HTERT RPE-1 (cell line): Measurements from ENCODE around the gene ADRA1B.

Experiments
- in situ Hi-C: fragments of 300-500 bp; cut with MboI; formaldehyde crosslinking; loops from 4 replicates; pipeline ENCODE4 v1.14.3; 2020; ENCODE audit warnings: low sequenced_read_pairs

ADRA1B gene

GRCh38 chr5:159901308-159901707 lies 15.0 kb upstream of the ADRA1B start:
- in situ Hi-C loops: no loop called here

GRCh38 chr5:159901772-159902171 lies 14.5 kb upstream of the ADRA1B start:
- in situ Hi-C loops: no loop called here

- in situ Hi-C loops: no loop called here
Observed at GRCh38 chr5:159902444-159903121, 13.7 kb upstream of the ADRA1B start.

- in situ Hi-C loops: no loop called here
Observed at GRCh38 chr5:159903131-159903530, 13.2 kb upstream of the ADRA1B start.

- in situ Hi-C loops: no loop called here
Observed at GRCh38 chr5:159904874-159905273, 11.4 kb upstream of the ADRA1B start.

- in situ Hi-C loops: no loop called here
Observed at GRCh38 chr5:159905496-159905895, 10.8 kb upstream of the ADRA1B start.

- in situ Hi-C loops: no loop called here
Observed at GRCh38 chr5:159906463-159906862, 9.8 kb upstream of the ADRA1B start.

- in situ Hi-C loops: no loop called here
Observed at GRCh38 chr5:159906943-159907342, 9.3 kb upstream of the ADRA1B start.

- in situ Hi-C loops: no loop called here
Observed at GRCh38 chr5:159907689-159908590, 8.3 kb upstream of the ADRA1B start.

GRCh38 chr5:159908591-159908940 lies 7.7 kb upstream of the ADRA1B start:
- in situ Hi-C loops: no loop called here

- in situ Hi-C loops: no loop called here
Observed at GRCh38 chr5:159909126-159909525, 7.2 kb upstream of the ADRA1B start.

GRCh38 chr5:159910207-159910842 lies 6.0 kb upstream of the ADRA1B start:
- in situ Hi-C loops: no loop called here

GRCh38 chr5:159910843-159911229 lies 5.4 kb upstream of the ADRA1B start:
- in situ Hi-C loops: no loop called here

- in situ Hi-C loops: no loop called here
Observed at GRCh38 chr5:159911349-159911748, 4.9 kb upstream of the ADRA1B start.

- in situ Hi-C loops: no loop called here
Observed at GRCh38 chr5:159912033-159912800, 4.1 kb upstream of the ADRA1B start.

GRCh38 chr5:159913048-159913447 lies 3.2 kb upstream of the ADRA1B start:
- in situ Hi-C loops: no loop called here

- in situ Hi-C loops: no loop called here
Observed at GRCh38 chr5:159913501-159913900, 2.8 kb upstream of the ADRA1B start.

GRCh38 chr5:159916841-159917761 lies 819 bp downstream of the ADRA1B start:
- in situ Hi-C loops: no loop called here

- in situ Hi-C loops: no loop called here
Observed at GRCh38 chr5:159917994-159918393, 1.7 kb downstream of the ADRA1B start.

GRCh38 chr5:159921721-159922120 lies 5.4 kb downstream of the ADRA1B start:
- in situ Hi-C loops: no loop called here
